SK-N-SH (cell line): ENCODE data around the gene TMEFF1. TPM values are rescaled to one million over a fixed set of nuclear protein-coding genes. Genes with fewer than 3 reads are reported as not detected.

ENCODE experiments used
- CTCF ChIA-PET: fragments of 300-600, 350-600 bp; formaldehyde crosslinking; extraction: SDS; loops from one replicate; lab custom pipeline; 2021; lab: Yijun Ruan, JAX
- POLR2A ChIA-PET: fragments of 350-600 bp; sonication (Branson Sonifier 250); formaldehyde crosslinking; extraction: SDS; loops from one replicate; lab custom pipeline; 2020; ENCODE audit warnings: antibody characterized with exemption, inconsistent platforms; lab: Yijun Ruan, JAX
- DNase-seq: peaks from one replicate; pipeline ENCODE4 v3.0.0; 2012
- H2AFZ ChIP-seq: fragments of 200-600 bp; sonication (generic); 2 replicates; pipeline ENCODE4 v1.8.1; 2016; ENCODE audit warnings: antibody characterized with exemption, mild to moderate bottlenecking, low read depth
- H3F3A ChIP-seq: fragments of 200-600 bp; sonication (generic); replicated peaks from 2 replicates; pipeline ENCODE3; 2016; ENCODE audit warnings: antibody characterized with exemption, mild to moderate bottlenecking; ENCODE audit not compliant: insufficient read depth
- H3K27ac ChIP-seq, 2 experiments: fragments of 200-500 bp in 1 of 2; fragments of 200-600 bp in 1 of 2; sonication (Bioruptor generic) in 1 of 2; sonication (generic), shearing (Covaris generic) in 1 of 2; 2 replicates each; pipeline versions ENCODE4 v1.5.1 to v1.6.1; 2014 to 2016; ENCODE audit warnings: low read depth in 2 of 2, inconsistent platforms in 1 of 2, low read length in 1 of 2, mild to moderate bottlenecking in 1 of 2, mixed read lengths in 1 of 2
- H3K27me3 ChIP-seq: fragments of 200-600 bp; sonication (generic), shearing (Covaris generic); 2 replicates; pipeline ENCODE4 v1.6.1; 2016; ENCODE audit warnings: mixed run types; ENCODE audit not compliant: insufficient read depth
- H3K36me3 ChIP-seq, 2 experiments: fragments of 200-500 bp in 1 of 2; fragments of 200-600 bp in 1 of 2; sonication (Bioruptor generic) in 1 of 2; sonication (generic) in 1 of 2; replicated peaks in 1 of 2; 2 replicates each; pipeline versions ENCODE3 to v1.5.1; 2014 to 2016; ENCODE audit warnings: low read length in 1 of 2, mild to moderate bottlenecking in 1 of 2; ENCODE audit not compliant: insufficient read depth in 2 of 2, control insufficient read depth in 1 of 2
- H3K4me1 ChIP-seq, 2 experiments: fragments of 200-500 bp in 1 of 2; fragments of 200-600 bp in 1 of 2; sonication (Bioruptor generic) in 1 of 2; sonication (generic), shearing (Covaris generic) in 1 of 2; 2 replicates each; pipeline versions ENCODE4 v1.5.1 to v1.6.1; 2014 to 2016; ENCODE audit warnings: low read depth in 1 of 2, low read length in 1 of 2, mixed run types in 1 of 2; ENCODE audit not compliant: insufficient read depth in 2 of 2, control insufficient read depth in 1 of 2
- H3K4me2 ChIP-seq: fragments of 200-600 bp; sonication (generic), shearing (Covaris generic); 2 replicates; pipeline ENCODE4 v1.6.1; 2017; ENCODE audit warnings: mixed run types
- H3K4me3 ChIP-seq, 2 experiments: fragments of 200-500 bp in 1 of 2; fragments of 200-600 bp in 1 of 2; sonication (Bioruptor generic) in 1 of 2; sonication (generic), shearing (Covaris generic) in 1 of 2; 2 replicates each; pipeline versions ENCODE4 v1.5.1 to v1.8.1; 2014 to 2016; ENCODE audit warnings: low read depth in 2 of 2, inconsistent platforms in 1 of 2, low read length in 1 of 2, mild to moderate bottlenecking in 1 of 2, mixed read lengths in 1 of 2, moderate library complexity in 1 of 2
- H3K79me2 ChIP-seq: fragments of 200-600 bp; sonication (generic); 2 replicates; pipeline ENCODE4 v1.8.1; 2017; ENCODE audit warnings: mild to moderate bottlenecking; ENCODE audit not compliant: insufficient read depth
- H3K9ac ChIP-seq: fragments of 200-600 bp; sonication (generic); 2 replicates; pipeline ENCODE4 v1.6.1; 2017; ENCODE audit warnings: mixed run types
- H3K9me2 ChIP-seq: fragments of 200-600 bp; sonication (generic); 2 replicates; pipeline ENCODE4 v1.6.1; 2017; ENCODE audit warnings: mixed run types
- H3K9me3 ChIP-seq: fragments of 200-600 bp; sonication (generic); 2 replicates; pipeline ENCODE4 v1.6.1; 2017; ENCODE audit warnings: mixed run types, mild to moderate bottlenecking, moderate library complexity
- H4K20me1 ChIP-seq: fragments of 200-600 bp; sonication (generic); 2 replicates; pipeline ENCODE4 v1.6.1; 2017; ENCODE audit warnings: mild to moderate bottlenecking, mixed run types; ENCODE audit not compliant: insufficient read depth
- CHD2 ChIP-seq: fragments of 150-350 bp; IDR thresholded peaks from 2 replicates; pipeline ENCODE4 v1.6.1; 2018; ENCODE audit warnings: low read length; ENCODE audit not compliant: partially characterized antibody
- FOSL2 ChIP-seq: IDR thresholded peaks from 2 replicates; pipeline ENCODE4 v1.4.0; 2012; ENCODE audit warnings: low read depth, mild to moderate bottlenecking, moderate library complexity, borderline replicate concordance
- FOXJ3 ChIP-seq: sonication (generic); formaldehyde crosslinking; IDR thresholded peaks from 2 replicates; pipeline ENCODE4 v1.5.1; 2020; ENCODE audit warnings: mild to moderate bottlenecking, missing genetic modification reagents
- GABPA ChIP-seq: IDR thresholded peaks from 2 replicates; pipeline ENCODE4 v1.4.0; 2012; ENCODE audit warnings: low read depth, mild to moderate bottlenecking
- JUND ChIP-seq: IDR thresholded peaks from 2 replicates; pipeline ENCODE4 v1.4.0; 2012
- MAX ChIP-seq: IDR thresholded peaks from 2 replicates; pipeline ENCODE4 v1.4.0; 2012; ENCODE audit warnings: low read depth
- MEF2A ChIP-seq: IDR thresholded peaks from 2 replicates; pipeline ENCODE4 v1.4.0; 2012; ENCODE audit warnings: low read depth, borderline replicate concordance
- PBX3 ChIP-seq: IDR thresholded peaks from 2 replicates; pipeline ENCODE4; 2012
- REST ChIP-seq: IDR thresholded peaks from 2 replicates; pipeline ENCODE4 v1.6.1; 2012; ENCODE audit warnings: mild to moderate bottlenecking, low read depth, low read length, moderate library complexity
- RFX5 ChIP-seq: IDR thresholded peaks from 2 replicates; pipeline ENCODE4 v1.6.1; 2012; ENCODE audit warnings: mild to moderate bottlenecking, improper control_type of control experiment, low read length
- SIN3A ChIP-seq: IDR thresholded peaks from 2 replicates; pipeline ENCODE4 v1.6.1; 2012; ENCODE audit warnings: low read depth, mild to moderate bottlenecking, low read length, moderate library complexity, borderline replicate concordance
- USF1 ChIP-seq: IDR thresholded peaks from 2 replicates; pipeline ENCODE4 v1.4.0; 2012; ENCODE audit warnings: low read depth, borderline replicate concordance
- USF2 ChIP-seq: fragments of 150-350 bp; IDR thresholded peaks from 2 replicates; pipeline ENCODE4 v1.6.1; 2017; ENCODE audit warnings: antibody characterized with exemption, low read length, low read depth, borderline replicate concordance
- YY1 ChIP-seq: IDR thresholded peaks from 2 replicates; pipeline ENCODE4 v1.4.0; 2012; ENCODE audit warnings: low read depth, mild to moderate bottlenecking
- ZBTB33 ChIP-seq: IDR thresholded peaks from 2 replicates; pipeline ENCODE4 v1.4.0; 2012; ENCODE audit warnings: low read depth, borderline replicate concordance
- WGBS: methylation state at CpG from one replicate; pipeline ENCODE4 v1.1.6; 2017; ENCODE audit warnings: low lambda C conversion rate; 5-methylcytosine and 5-hydroxymethylcytosine counted together
- polyA plus RNA-seq, 3 experiments: library from polyadenylated mRNA; depleted of rRNA; stranded (reverse); fragments of >200 nt; gene quantifications; 2 replicates each; pipeline ENCODE4 v1.2.3, GENCODE V29; 2012

TMEFF1 gene
- polyA plus RNA-seq, 1 of the 3 experiments (the other 2 are of a cell fraction): 2.5 TPM

GRCh38 chr9:100623969-100624368 lies 151.0 kb downstream of the TMEFF1 start:
- no peaks in the 10 kb centered on the region for H3K4me1 ChIP-seq
- ChIA-PET CTCF (no interaction called here), POLR2A (no interaction called here)
- no peak overlapping the region for H3K9ac ChIP-seq
- no peak for DNase-seq
- H3K9me3 ChIP-seq: no peaks in the 10 kb centered on the region
- H3K27ac ChIP-seq: no peak overlapping the region
- H3K9me2 ChIP-seq: no peaks in the 10 kb centered on the region
- H3F3A ChIP-seq: no peaks in the 10 kb centered on the region
- H3K27me3 ChIP-seq: no peaks in the 10 kb centered on the region
- no peaks in the 10 kb centered on the region for H3K79me2 ChIP-seq
- H2AFZ ChIP-seq: no peak overlapping the region
- no peak for TF ChIP-seq REST
- H4K20me1 ChIP-seq: no peaks in the 10 kb centered on the region
- no peak overlapping the region for H3K4me3 ChIP-seq
- H3K4me2 ChIP-seq: no peak overlapping the region
- 29% methylated on average over 1 of the region's 1 CpG for WGBS
- no peaks in the 10 kb centered on the region for H3K36me3 ChIP-seq

GRCh38 chr9:100626949-100627348 lies 154.0 kb downstream of the TMEFF1 start:
- ChIA-PET POLR2A (no interaction called here), CTCF (no interaction called here)
- Histone ChIP-seq H3K79me2 (no peaks in the 10 kb centered on the region), H3K9me3 (no peaks in the 10 kb centered on the region), H3K4me3 (no peak overlapping the region), H2AFZ (no peak overlapping the region), H3K27ac (no peak overlapping the region), H3K9ac (no peak overlapping the region), H3K36me3 (no peaks in the 10 kb centered on the region), H3F3A (no peaks in the 10 kb centered on the region), H3K27me3 (no peaks in the 10 kb centered on the region; the same call in 1 of the 2 replicates), H3K4me1 (no peaks in the 10 kb centered on the region), H3K9me2 (no peaks in the 10 kb centered on the region), H4K20me1 (no peaks in the 10 kb centered on the region), H3K4me2 (no peak overlapping the region)
- DNase-seq: no peak
- WGBS: 63% methylated on average over 1 of the region's 1 CpG
- no peak for TF ChIP-seq YY1
- no peak for TF ChIP-seq MEF2A
- no peak for TF ChIP-seq ZBTB33
- TF ChIP-seq SIN3A: no peak
- TF ChIP-seq FOSL2: no peak
- TF ChIP-seq CHD2: no peak
- no peak for TF ChIP-seq FOXJ3
- TF ChIP-seq RFX5: no peak
- TF ChIP-seq JUND: no peak
- no peak for TF ChIP-seq USF1
- TF ChIP-seq GABPA: no peak
- no peak for TF ChIP-seq MAX
- TF ChIP-seq USF2: no peak
- no peak for TF ChIP-seq PBX3
